ENCODE results near the gene TCEANC2. TPM values are rescaled to one million over a fixed set of nuclear protein-coding genes. Genes with fewer than 3 reads are reported as not detected.

The TCEANC2 gene
- 2.9 and 3.5 TPM in 2 replicates for polyA plus RNA-seq

DNA sequence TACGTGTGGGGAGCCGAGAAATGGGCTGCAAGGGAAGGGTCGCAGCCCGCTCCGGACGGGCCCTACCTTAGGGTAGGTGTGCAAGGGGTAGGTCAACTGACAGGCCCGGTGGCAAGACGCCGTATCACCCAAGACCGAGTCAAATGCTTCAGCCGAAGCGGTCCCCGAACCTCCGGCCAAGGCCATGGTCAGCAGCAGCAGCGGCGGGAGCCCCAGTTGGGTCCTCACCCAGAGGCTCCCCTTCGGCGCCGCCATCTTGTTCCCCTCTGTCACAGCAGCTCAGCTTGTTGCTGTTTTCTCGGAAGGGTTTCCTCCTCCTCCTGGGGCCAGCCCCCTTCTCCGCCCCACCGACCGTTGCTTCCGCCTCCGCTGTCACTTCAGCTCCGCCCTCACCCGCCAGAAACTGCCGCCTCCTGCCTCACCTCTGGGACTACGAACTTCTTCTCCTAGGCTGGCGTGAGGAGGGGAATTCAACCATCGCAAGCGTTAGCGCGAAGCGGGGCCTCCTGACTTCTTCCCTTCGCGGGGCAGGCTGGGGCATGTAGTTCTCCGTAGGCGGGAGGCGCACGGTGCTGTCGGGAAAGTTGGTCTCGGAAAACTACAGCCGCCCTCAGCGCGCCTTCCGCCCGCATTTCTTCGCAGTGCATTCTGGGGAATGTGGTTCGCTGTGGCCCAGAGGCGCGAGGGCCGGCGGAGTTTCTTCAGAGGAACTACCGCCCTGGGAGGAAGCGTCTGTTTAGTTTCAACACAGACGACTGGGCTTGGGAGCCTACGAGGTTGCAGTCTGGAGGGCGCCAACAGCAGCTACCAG is at the start of gene TCEANC2, which contains the start of gene TMEM59:
Gene TCEANC2 (plus strand): TSS at position 675 of the 811 bp plus-strand sequence. CDS start 815 bp downstream, outside the sequence.
Gene TMEM59 (minus strand): TSS at position 271 of the 811 bp plus-strand sequence. CDS start 16 bp downstream, at position 255.

DNA sequence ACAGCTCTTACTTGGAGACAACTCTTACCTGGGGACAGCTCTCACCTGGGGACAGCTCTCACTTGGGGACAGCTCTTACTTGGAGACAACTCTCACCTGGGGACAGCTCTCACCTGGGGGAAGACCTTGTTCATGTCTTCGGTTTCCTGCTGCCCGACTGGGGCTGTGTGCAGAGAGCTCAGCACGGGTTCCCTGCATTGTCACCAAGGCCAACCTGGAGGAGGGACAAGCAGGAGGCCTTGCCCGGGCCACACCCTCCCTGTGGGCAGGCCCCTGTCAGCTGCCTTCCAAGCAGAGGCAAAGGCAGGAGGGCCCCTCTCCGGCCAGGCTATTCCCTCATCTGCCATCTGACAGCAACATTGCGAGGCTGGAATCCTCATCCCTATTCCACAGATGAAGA is 35.4 kb upstream of the TCEANC2 start, which contains the start of gene LDLRAD1:
Gene LDLRAD1 (minus strand): TSS at position 208 of the 400 bp plus-strand sequence. CDS start 74 bp downstream, at position 134.

DNA sequence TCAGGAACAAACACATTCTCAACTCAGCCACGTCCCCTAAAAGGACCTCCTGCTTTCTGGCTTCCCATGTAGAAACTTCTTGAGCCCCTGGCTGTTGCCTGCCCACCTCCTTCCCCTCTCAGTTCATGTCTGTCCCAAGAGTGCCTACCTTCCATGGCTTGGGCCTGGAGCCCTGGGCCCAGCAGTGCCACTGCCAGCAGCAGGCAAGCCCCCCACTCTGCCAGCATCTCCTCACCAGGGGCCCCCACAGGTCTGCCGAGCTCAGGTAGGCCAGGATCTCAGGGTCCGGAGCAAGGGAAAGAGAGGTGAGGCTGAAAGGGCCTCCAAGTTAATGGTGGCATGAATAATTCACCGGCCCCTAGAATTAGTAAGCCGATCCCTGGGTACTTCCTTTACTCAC is 99.3 kb downstream of the TCEANC2 start, which contains the start of gene CDCP2:
Gene CDCP2 (minus strand): TSS at position 305 of the 400 bp plus-strand sequence. CDS start 78 bp downstream, at position 227.

Other genes starting within 250 kb of the TCEANC2 start
- 10.4 and 11.6 TPM in 2 replicates for gene NDC1, start 215.3 kb upstream of the TCEANC2 start, polyA plus RNA-seq
- gene YIPF1, start 163.8 kb upstream of the TCEANC2 start, polyA plus RNA-seq: 17.1 and 35.4 TPM in 2 replicates
- gene DIO1, start 159.4 kb upstream of the TCEANC2 start, polyA plus RNA-seq: not detected in 2 replicates
- 88.2 and 121 TPM in 2 replicates for gene IFT25, start 107.9 kb upstream of the TCEANC2 start, polyA plus RNA-seq
- gene LRRC42, start 107.3 kb upstream of the TCEANC2 start, polyA plus RNA-seq: 10.0 and 13.0 TPM in 2 replicates
- gene LDLRAD1, start 35.4 kb upstream of the TCEANC2 start, polyA plus RNA-seq: not detected in 2 replicates
- gene TMEM59, start 404 bp upstream of the TCEANC2 start, polyA plus RNA-seq: 431 and 436 TPM in 2 replicates
- gene CDCP2, start 99.4 kb downstream of the TCEANC2 start, polyA plus RNA-seq: not detected in 2 replicates
- gene CYB5RL, start 146.4 kb downstream of the TCEANC2 start, polyA plus RNA-seq: 1.5 and 8.0 TPM in 2 replicates
- 51.6 and 58.5 TPM in 2 replicates for gene MRPL37, start 146.6 kb downstream of the TCEANC2 start, polyA plus RNA-seq

All from Purkinje cell (primary cell).